Measurements from ENCODE around the gene TMTC1.

DNA sequence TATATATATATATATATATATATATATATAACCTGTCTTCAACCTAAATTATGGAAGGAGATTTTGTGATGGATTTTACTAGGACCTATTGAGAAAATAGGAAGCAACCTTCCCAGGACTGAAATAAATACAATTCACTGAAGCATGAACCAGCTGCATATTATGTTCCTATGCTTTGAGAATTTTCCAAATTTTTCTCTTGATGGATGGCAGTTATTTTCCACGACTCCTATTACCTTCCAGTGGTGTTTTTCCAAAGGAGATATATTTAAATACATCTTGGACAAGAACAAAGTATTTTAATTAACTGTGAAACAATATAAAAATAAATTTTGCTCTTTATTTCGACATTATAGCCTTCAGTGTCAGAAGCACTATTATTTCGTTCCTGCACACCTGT lies 87.9 kb downstream of the TMTC1 start:
- no peak for TF ChIP-seq EZH2phosphoT487 (IDR thresholded peaks at IDR 0.05; ENCODE audit: low read depth, severe bottlenecking, unreplicated experiment)
- TF ChIP-seq EZH2 (IDR thresholded peaks at IDR 0.05; ENCODE audit: borderline replicate concordance) = no peak
- TF ChIP-seq CTCF (IDR thresholded peaks at IDR 0.05; ENCODE audit: poor library complexity) = no peak

Measured in hepatocyte (in vitro differentiated cells).